GM18526 (cell line): ENCODE measurements around the gene FCER1A.

ENCODE experiments used
- POLR2A ChIP-seq: IDR thresholded peaks from 3 replicates; pipeline ENCODE4 v1.6.1; 2011; ENCODE audit not compliant: insufficient read length; ENCODE audit errors: extremely low read depth

The FCER1A gene

GRCh38 chr1:159302095-159302494 is at the start of gene FCER1A:
Gene FCER1A (plus strand): TSS chr1:159302336. CDS start chr1:159302365, 29 bp downstream.
- TF ChIP-seq POLR2A = no peak

GRCh38 chr1:159261311-159261710 is 40.8 kb upstream of the FCER1A start:
- no peak for TF ChIP-seq POLR2A

- no peak for TF ChIP-seq POLR2A
Measured at GRCh38 chr1:159261721-159262494, 40.2 kb upstream of the FCER1A start.

DNA sequence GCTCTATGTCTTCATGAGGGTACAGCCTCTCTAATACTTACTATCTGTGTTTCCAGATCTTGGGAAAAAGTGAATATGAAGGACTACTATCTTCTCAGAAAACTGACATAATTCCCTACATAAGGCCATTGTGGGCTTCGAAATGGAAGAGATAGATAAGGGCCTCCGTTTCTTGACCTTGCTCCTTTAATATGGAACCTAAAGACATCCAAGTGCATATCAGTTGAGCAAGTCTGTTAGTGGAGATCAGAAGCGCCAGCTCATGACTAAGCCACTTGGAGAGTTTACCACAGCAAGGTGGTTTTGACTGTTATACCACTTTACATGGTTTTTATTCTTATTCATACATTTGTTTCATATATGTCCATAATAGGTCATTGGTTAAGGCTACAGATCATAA is 35.3 kb upstream of the FCER1A start:
- no peak for TF ChIP-seq POLR2A

GRCh38 chr1:159274631-159275030 is 27.5 kb upstream of the FCER1A start:
- no peak for TF ChIP-seq POLR2A

DNA sequence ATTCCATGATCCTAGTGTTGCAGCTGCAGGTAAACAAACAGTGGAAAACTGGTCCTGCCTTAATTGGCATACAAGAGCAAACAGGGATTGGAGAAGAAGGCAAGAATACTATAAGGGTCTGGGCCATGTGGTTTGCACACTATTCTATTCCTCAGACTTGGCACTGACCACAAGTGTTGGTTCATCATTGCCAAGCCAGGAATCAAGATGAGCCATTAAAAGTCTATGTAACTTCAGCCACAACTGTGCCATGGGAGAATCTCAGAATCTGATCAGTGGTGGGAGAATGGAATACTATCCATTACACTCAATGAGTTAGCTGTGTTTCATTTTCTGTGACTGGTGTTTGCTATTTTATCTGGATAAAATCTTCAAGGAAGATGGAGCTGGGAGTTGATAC is 26.2 kb upstream of the FCER1A start:
- no peak for TF ChIP-seq POLR2A

GRCh38 chr1:159279773-159280172 is 22.4 kb upstream of the FCER1A start:
- no peak for TF ChIP-seq POLR2A

GRCh38 chr1:159282118-159282517 is 20.0 kb upstream of the FCER1A start:
- no peak for TF ChIP-seq POLR2A

GRCh38 chr1:159289060-159289459 is 13.1 kb upstream of the FCER1A start:
- TF ChIP-seq POLR2A = no peak

DNA sequence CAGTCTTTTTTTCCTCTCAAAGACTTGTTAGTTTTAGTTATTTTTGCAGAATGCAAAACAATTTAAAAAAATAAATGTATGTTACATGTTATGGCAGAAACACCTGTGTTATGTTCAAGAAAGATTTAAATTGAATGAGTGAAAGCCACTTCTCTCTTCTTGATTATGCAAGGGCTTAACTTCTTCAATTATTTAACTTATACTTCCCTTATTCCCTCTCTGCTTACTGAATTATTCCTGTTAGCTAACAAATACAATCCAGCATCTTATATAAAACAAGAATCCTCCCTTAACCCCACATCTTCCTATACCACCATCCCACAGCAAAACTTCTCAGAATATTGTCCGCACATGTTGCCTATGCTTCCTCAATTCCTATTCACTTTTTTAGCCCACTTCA is 10.7 kb upstream of the FCER1A start:
- no peak for TF ChIP-seq POLR2A

DNA sequence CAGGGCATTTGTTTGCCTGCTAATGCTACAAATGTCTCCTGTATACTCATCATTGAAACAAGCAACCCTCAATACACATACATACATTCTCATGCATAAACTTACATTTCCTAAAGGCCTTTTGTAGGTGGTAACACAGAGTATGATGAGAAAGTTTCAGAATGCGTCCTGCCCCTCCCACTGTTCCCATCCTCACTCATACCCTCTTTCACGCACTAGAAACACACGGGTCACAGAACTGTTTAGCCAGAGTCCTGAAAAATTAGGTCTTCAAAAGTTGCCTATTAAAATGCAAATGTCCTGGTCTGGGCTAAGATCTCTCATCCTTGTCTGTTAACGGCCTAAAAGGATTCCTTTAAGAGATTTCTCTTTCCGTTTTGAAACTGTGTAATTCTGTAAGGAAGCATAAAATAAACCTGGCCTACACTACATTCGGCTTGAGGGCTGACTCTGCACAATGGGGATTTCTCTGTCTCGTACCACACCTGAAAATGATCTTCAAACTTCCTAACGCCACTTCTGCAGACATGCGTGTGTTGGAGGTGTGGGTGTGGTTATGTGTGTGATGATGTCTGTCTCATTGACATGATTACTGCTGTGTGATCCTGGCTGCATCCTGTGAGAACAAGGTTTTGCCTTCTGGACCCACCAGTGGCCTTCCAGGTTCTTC is 5.3 kb upstream of the FCER1A start:
- TF ChIP-seq POLR2A = no peak

GRCh38 chr1:159300146-159300545 is 2.0 kb upstream of the FCER1A start:
- no peak for TF ChIP-seq POLR2A

DNA sequence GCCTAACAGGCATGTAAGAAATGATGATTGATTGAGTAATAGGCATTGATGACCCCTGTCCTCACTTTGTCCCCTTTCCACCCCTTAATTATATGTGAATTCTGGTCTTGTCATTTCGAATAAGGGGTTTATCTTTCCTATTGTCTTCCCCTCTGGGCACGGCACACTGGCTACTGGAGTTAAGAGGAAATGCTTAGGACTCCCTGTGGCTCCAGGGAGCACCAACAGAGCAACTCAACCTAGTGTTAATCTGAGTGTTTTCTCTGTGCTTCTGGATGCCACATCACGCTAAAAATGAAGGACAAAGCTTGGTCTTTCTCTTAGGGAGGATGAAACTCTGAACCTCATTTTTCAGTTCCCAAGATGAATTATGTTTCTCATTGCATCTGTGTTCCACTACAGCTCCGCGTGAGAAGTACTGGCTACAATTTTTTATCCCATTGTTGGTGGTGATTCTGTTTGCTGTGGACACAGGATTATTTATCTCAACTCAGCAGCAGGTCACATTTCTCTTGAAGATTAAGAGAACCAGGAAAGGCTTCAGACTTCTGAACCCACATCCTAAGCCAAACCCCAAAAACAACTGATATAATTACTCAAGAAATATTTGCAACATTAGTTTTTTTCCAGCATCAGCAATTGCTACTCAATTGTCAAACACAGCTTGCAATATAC is 5.3 kb downstream of the FCER1A start:
- TF ChIP-seq POLR2A = no peak

DNA sequence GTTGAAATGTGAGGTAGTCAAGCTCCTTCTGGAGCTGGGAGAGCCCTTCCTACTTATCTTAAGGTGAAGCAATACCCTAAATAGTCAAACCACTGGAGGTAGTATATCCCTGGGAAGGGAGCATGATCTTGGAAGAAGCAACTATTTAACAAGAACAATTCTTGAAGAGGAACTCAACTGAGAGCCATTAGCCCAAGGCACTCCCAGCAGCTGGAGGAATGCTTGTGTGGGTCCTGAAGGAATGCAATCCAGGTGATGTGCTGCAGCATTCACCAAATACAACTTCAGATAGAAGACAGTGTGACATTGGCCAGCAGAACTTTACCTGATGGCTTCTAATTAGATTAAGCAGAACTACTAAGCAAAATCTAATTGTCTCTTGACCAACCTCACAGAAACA is 9.5 kb downstream of the FCER1A start:
- TF ChIP-seq POLR2A = no peak

- TF ChIP-seq POLR2A = no peak
Measured at GRCh38 chr1:159315381-159315780, 13.2 kb downstream of the FCER1A start.
